Effector CD4-positive, alpha-beta T cell (primary cell): Measurements from ENCODE around the gene RAX2.
"Not testable (repeated sequence)": the region's sequence is repeated elsewhere in the genome, so short reads cannot be mapped to it uniquely, and the experiment has no call there.

Experiments used
- DNase-seq: peaks from one replicate; pipeline ENCODE4 v3.0.0-alpha.2; 2020

RAX2 gene

DNA sequence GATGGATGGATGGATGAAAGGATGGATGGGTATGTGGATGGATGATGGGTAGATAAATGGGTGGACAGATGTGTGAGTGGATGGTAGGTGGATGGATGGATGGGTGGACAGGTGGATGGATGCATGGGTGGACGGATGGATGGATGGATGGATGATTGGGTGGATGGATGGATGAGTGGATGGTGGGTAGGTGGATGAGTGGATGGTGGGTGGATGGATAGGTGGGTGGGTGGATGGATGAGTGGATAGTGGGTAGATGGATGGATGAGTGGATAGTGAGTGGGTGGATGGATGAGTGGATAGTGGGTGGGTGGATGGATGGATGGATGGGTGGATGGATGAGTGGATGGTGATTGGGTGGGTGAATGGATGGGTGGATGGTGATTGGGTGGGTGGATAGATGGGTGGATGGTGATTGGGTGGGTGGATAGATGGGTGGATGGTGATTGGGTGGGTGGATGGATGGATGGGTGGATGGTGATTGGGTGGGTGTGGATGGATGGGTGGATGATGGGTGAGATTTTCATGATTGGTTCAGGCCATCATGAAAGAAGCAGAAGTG, 4.5 kb upstream of the RAX2 start:
- DNase-seq: no peak

DNA sequence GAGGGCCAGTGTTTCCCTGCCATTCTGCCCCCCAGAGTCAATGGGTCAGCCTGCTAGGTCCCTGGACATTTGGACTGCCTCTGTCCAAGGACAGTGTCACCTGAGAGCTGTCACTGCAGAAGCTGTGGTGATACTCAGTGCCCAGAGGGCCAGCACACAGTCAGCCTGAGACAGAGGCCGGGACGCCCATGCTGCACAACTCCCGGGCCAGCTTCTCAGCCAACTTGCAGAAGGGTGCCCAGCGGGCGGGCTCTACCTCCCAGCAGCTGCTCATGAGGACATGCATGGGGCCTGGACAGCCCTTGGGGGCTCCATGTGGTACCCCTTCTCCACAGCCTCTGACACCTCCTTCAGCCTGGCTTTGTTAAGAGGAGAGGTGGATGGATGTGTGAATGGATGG, 3.8 kb upstream of the RAX2 start:
- DNase-seq: no peak

DNA sequence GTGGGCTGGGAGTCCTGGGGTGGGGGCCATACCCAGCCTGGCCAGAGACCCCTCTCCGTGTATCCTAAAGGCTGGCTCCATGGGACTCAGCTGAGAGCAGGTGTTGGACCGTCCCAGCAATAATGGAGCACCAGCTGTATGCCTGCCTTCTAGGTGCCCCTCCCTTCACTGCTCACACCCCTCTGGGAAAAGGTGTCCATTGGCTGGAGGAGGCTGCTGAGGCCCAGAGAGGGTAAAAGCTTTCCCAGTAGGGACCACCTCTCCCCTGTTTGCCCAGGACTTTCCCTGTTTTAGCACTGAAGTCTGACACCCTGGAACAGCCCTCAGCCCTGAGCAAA, 3.3 kb upstream of the RAX2 start:
- no peak for DNase-seq

DNA sequence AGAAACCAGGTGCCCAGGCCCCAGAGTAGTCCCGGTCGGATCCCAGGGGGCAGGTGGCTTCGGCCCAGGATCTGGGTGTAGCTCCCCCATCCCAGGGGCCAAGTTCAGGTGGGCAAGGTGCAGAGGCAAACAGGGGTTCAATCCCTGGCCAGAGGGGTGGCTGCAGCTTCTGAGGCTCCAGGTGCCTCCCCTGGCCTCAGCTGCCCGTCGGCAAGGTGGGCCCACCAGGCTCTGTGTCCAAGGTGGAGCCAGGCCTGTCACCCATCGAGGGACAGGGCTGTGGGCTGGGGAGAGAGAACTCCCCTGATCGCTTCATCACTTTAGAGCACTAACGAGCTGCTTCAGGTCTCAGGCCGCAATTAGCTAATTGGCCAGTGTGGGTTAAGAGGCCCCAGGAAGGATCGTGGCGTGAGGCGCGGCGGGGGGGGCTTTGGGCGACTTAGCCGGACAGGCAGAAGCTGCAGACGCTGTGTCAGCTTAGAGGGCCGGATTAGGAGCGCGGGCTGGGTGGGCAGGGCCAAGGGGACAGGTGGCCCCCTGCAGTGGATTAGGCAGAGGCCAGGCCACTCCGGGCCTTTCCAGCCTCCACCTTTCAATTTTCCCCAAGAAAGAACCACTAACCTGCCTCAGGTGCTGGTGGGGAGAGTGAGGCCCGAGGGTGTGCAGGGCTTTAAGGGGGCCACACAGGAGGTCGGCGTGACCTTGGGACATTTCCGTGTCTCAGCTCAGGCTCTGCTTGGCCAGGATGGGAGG, 2.8 kb upstream of the RAX2 start:
- DNase-seq: no peak

DNA sequence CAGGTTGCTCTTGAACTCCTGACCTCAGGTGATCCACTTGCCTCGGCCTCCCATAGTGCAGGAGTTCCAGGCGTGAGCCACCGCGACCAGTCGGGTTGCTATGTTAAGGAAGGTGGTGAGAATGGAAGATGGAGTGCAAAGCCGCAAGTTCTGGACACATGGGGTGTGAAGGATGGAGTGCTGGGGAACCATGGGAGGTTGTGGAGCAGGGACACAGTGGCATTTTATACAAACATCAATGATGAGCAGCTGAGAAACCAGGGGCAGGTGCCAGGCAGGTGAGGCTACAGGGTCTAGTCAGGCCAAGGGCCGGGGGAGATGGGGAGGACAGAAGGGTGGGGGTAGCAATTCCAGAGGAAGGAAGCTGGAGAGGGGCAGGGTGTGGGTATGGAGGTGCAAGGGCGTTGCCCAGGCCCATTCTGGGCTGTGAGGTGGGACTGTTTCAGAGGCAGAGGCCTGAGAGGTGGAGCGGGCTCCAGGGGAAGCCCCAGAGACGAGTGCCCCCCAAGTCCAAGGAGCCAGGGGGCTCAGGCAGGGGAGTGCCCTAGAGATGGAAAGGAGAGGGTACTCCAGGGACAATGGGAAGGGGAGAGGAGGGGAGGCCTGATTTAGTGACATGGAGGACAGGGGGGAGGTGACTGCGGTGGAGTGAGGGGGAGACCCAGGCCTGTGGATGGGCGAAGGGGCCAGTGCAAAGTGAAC, 1.9 kb upstream of the RAX2 start:
- DNase-seq: no peak

DNA sequence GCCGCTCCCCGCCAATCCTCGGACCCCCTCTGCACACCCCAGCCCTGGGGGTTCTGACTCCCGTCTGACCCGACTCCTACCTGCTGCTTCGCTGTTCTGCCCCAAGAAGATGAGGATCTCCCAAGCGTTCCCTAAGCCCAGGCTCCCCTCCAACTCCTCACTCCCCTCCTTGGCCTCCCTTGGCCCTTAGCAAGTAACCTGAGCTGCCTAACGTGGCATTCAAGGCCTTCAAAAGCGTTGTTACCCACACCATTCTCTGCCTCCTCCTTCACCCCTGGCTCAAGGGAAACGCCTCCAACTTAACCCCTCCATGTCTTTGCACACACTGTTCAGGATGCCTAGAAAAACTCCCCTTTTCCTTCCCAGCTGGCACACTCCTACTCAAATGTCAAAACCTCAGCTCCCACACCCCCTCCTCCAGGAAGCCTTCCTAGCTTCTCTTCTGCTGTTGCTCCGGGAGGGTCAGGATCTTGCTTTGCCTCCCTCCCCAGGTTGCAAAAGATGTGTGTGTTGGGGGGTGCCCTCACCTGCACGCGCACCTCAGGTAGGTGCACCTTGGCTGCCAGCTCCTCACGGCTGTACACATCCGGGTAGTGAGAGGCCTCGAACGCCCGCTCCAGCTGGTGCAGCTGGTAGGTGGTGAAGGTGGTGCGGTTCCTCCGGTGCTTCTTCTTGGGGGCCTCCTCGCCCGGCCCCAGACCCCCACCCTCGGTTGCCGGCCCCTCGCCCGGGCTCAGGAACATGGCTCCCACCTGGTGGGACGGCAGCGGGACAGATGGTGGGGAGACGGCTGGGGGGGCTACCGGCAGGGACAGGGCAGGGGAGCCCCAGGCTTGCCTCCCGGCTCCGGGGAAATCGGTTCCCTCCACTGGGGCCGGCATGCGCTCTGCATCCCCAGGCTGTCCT, 775 bp downstream of the RAX2 start:
- no peak for DNase-seq

DNA sequence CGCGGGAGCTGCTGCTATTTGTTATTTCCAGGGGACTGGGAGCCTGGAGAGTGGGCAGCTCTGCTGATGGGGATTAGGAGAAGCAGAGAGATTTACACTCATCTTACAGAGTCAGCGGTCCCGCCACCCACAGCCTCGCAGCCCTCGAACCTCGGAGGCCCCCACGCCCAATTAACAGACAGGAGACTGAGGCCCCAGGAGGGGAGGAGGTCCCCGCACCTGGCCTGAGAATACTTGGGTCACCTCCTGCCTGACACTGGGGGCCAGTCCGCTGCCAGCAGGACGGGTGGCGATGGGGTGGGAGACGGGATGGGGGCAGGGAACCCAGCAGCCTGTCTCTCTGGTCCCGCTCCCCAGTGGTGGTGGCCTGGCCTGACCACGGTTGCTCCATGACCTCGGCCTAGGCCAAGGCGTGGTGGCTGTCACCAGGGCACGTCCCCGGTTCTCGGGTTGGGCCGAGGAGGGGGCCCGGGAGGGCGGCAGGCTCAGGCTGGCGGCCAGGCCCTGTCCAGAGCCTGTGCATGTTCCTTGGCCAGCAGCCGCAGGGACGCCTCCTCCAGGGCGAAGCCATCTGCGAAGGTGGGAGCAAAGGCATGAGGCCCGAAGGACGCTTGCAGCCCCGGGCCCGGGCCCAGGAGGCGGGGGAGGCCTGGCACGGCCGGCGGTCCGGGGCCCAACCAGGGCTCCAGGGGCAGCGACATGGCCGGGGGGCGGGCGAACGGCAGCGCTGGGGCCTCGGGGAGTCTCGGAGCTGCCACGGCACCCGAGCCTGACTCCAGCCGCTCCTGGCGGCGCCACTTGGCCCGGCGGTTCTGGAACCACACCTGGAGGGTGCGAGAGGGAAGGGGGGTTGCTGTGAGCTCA, 1.7 kb downstream of the RAX2 start:
- no peak for DNase-seq

DNA sequence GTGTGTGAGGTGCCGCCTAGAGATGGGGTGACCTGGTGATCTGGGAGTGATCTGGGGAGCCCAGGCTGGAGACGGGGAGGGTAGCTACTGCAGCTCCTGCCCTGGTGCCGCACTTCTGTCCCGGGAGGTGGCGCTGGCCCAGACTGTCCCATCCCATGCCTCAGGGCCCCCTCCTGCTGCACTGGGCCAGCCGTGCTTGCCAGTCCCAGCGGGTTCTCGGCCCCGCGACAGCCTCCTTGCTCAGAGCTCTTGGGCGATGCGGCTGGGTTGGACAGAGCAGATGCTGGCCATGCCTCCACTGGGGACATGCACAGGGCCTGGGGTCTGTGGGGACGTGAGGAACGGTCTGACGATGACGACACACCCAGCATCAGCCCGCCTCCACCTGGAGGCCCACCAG, 2.5 kb downstream of the RAX2 start:
- no peak for DNase-seq

DNA sequence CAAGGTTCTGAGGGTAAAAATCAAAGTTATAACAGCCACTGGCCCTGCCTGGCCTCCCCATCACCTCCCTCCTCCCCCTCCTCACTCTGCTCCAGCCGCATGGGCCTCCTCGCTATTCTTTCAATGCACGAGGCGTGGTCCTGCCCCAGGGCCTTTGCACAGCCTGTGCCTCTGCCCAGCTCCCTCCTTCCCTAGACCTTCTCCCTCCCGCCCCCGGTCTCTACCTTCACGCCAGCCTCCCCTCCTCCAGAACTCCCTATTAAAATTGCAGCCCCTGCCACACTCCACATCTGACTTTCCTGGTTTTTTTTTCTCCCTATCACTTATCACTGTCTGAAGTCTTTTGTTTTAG, 3.3 kb downstream of the RAX2 start:
- no peak for DNase-seq

DNA sequence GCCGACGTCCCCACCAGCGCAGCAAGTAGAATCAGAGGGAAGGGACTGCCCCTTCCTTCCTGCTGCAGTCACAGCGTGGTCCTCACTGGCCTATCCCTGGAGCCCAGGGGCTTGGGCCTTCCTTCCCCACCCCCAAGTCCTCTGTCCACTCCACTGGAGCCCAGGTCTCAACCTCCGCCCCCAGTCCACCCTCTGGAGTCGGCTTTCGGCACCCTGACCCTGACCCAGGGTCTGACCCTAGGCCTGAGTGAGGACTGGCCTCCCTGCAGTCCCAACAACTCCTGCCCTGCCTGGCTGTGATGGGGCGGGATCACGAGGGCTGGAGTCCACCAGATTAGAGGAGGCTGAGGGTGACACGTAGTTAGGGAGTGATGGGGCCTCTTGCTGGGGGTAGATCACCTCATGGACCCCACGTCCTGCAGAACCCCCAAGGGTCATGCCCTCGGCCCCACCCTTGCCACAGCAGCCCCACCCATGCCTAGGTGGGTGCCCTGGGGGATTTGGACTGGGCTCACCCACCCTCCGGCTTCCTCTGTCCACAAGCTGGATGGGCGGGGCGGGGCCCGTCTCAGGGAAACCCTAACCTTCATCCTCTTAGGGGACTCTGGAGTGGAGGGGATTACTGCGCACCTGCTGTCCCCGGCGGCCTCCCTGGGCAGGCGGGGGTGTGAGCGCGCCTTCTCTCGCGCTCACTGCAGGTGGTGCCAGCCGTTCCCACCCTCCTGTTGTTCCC, 3.8 kb downstream of the RAX2 start:
- no peak for DNase-seq

DNA sequence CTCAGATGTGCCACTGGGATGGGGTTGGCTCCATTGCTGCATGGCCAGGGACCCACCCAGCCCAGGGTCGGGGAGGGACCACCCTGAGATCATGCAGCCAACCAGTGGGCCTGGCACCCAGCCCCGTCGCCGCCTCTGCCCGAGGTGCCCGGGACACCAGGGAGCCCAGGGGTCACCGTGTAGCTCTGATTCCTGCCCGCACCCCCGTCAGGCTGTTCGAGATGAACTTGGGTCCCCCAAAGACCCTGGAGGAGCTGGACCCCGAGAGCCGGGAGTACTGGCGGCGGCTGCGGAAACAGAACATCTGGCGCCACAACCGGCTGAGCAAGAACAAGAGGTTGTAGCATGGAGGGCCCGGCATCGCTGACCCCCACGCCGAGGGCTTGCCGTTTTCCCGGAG, 5.0 kb downstream of the RAX2 start:
- DNase-seq: no peak

DNA sequence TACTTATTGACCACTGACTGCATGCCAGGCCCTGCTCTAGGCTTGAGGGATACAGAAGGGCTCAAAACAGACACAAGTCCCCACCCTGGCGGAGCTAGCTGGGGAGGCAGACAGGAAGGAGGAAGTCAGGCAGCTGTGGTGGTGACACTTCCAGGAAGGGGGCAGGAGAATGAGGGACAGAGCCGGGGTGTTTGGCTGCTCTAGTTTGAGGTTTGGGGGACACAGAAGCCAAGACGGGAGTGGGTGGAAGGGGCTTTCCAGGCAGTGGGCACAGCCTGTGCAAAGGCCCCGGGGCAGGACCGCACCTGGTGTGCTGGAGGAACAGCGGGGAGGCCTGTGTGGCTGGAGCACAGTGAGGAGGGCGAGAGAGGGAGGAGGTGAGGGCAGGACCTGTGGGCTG, 5.5 kb downstream of the RAX2 start:
- no peak for DNase-seq

DNA sequence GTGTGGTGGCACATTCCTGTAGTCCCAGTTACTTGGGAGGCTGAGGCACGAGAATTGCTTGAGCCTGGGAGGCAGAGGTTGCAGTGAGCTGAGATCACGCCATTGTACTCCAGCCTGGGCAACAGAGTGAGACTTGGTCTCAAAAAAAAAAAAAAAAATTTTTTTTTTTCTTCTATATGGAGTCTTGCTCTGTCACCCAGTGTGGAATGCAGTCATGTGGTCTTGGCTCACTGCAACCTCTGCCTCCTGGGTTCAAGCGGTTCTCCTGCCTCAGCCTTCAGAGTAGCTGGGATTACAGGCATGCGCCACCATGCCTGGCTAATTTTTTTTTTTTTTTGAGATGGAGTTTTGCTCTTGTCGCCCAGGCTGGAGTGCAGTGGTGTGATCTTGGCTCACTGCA, 6.3 kb downstream of the RAX2 start:
- DNase-seq: not testable (repeated sequence)

DNA sequence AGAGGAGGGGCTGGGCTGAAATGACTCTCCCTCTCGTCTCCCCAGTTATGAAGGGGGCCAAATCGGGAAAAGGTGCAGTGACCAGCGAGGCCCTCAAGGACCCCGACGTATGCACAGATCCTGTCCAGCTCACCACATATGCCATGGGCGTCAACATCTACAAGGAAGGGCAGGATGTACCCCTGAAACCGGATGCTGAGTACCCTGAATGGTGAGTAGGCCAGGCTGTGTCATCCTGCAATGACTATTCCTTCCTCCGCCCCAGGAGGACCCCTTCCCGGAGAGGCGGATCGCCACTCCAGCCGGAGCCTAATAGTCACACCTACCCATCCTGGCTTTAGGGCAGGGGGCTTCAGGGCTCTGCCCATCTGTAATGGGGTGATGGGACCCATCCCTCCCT, 6.9 kb downstream of the RAX2 start:
- no peak for DNase-seq

DNA sequence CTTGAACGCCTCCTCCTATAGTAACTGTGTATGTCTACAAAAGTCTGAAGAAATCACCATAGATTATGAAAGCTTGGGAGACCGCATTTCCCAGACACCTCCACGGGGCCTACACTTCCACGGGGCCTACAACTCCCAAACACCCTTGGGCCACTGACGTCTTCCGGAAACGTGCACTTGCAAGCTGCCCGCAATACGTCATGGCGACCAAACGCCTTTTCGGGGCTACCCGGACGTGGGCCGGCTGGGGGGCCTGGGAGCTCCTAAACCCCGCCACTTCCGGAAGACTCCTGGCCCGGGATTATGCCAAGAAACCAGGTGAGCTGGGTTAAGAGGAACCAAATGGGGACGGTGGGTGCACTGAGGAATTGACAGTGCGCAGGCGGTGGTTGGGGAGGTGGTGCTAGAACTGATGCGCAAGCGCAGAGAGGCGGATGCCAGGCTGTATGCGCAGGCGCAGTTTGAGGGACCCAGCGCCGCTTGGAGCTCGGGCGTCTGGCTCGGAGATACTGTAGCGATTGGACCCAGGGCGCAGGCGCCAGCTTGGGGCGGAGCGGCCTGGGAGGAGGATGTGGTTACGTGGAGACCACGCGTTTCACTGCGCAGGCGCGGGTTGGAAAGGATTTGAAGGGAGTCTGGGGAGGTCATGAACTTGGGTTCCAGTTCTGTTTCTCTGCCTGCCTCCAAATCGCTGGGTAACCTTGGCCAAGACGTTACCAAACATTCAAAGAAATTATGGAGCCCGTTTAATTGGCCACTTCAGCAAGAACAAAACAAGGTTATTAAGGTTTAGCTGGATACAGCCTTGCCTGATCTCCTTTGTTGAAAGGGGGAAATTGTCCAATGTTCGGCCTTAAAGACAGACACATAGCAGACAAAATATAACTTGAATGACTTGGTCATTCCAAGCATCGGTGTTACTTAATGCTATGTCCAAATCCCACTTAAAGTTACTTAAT, 9.2 kb downstream of the RAX2 start, which contains the start of gene MRPL54:
TSS of gene MRPL54 (plus strand) at position 182 of the 959 bp plus-strand sequence. CDS start at position 201, 19 bp downstream.
- peak; percentile 98 for DNase-seq

DNA sequence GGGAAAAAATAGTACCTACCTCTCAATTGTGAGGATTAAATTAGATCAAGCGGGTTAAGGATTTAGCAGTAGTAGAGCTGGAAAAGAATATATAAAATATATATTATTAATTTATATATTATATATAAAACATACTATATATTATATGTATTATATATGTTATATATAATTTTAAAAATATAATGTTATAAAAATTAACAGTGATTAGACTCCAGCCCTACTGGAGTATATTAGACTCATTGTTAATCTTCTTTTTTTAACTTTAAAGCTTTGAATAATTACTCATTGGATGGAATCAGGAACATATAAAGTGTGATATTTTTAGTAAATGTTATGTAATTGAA, 9.9 kb downstream of the RAX2 start:
- no peak for DNase-seq

DNA sequence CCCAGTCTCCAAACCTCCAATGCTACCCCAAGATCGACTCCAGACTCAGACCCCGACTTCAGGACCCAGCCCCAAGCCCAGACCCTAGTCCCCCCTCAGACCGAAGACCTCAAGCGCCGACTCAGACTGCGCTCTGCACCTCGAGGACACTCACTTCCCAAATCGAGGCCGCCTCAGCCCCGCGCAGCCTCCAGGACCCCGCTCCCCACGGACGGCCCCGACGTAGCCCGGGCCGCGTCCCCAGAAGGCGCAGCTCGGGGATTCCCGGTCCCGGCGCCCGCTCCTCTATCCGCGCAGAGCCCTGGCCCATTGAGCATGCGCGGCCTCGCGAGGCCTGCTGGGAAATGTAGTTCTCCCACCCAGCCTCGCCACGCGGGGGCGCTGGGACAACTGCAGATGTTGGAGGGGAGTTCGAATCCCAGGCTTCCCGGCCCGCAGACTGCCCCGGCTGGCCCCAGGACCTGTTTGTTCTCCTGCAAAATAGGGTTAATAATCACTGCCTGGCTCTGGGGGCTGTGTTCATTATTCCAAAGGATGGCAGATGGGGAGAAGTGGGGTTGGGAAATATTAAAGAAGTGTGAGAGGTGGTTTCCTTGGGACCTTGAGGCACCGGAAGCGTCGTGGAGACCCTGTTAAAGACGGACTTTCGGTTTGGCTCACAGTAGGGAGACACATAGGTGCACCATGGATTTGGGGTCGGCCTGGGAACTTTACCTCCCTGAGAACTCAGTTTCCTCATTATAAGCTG, 10.5 kb downstream of the RAX2 start, which contains the start of gene APBA3:
TSS of gene APBA3 (minus strand) at position 311 of the 748 bp plus-strand sequence. CDS start 1,428 bp downstream, outside the sequence.
- DNase-seq: peak; percentile 92

DNA sequence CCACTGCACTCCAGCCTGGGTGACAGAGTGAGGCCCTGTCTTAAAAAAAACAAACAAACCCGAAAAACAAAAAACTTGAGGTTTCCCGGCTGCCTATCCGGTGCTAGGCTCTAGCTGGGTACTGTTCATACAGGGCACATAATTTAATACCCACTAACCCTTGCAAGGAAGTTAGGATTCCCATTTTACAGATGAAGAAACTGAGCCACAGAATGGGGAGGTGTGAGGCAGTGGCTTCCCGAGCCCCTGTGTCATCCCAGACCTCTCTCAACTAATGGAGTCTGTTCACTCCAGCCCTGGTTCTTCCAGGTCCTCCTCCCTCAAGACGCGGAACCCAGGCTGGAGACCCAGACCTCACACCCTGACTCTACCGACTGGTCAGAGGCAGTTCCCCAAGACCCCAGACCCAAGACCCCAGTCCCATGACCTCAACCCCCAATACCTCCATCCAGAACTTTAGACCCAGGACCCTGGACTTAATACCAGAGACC, 11.1 kb downstream of the RAX2 start:
- no peak for DNase-seq
